Measurements from ENCODE around the gene VPS37B. TPM values are rescaled to one million over a fixed set of nuclear protein-coding genes. Genes with fewer than 3 reads are reported as not detected.

VPS37B gene
- total RNA-seq, 1 experiment from 2014 or later: 104 TPM

GRCh38 chr12:122850695-122851350, 45.1 kb downstream of the VPS37B start:
- DNase-seq: no peak
- no peak for TF ChIP-seq CTCF (IDR thresholded peaks at IDR 0.05; ENCODE audit: unreplicated experiment)
- H3K9me3 Mint-ChIP-seq (ENCODE audit: low read depth, unreplicated experiment): no peaks in the 10 kb centered on the region
- H3K4me3 Mint-ChIP-seq (ENCODE audit: low read depth, unreplicated experiment): no peak overlapping the region
- H3K4me1 Mint-ChIP-seq (ENCODE audit: low read depth, unreplicated experiment): no peaks in the 10 kb centered on the region
- H3K27me3 Mint-ChIP-seq (ENCODE audit: unreplicated experiment): no peaks in the 10 kb centered on the region
- no peak overlapping the region for H3K27ac Mint-ChIP-seq (ENCODE audit: unreplicated experiment)
- H3K36me3 Mint-ChIP-seq (ENCODE audit: insufficient read depth, unreplicated experiment): peaks cover 71% of the 10 kb centered on the region
- BruUV-seq (replicated peaks): no TSS peak
- intact Hi-C loops (cut with micrococcal nuclease; ENCODE audit: unreplicated experiment): no loop called here
- CTCF ChIA-PET: no interaction called here

- TF ChIP-seq CTCF (IDR thresholded peaks at IDR 0.05; ENCODE audit: unreplicated experiment): no peak
- no peak for DNase-seq
- Mint-ChIP-seq H3K27me3 (ENCODE audit: unreplicated experiment) (no peaks in the 10 kb centered on the region), H3K36me3 (ENCODE audit: insufficient read depth, unreplicated experiment) (peaks cover 63% of the 10 kb centered on the region), H3K4me1 (ENCODE audit: low read depth, unreplicated experiment) (no peaks in the 10 kb centered on the region), H3K27ac (ENCODE audit: unreplicated experiment) (peak overlapping the region; percentile 73), H3K9me3 (ENCODE audit: low read depth, unreplicated experiment) (no peaks in the 10 kb centered on the region), H3K4me3 (ENCODE audit: low read depth, unreplicated experiment) (no peak overlapping the region)
- no TSS peak for BruUV-seq (replicated peaks)
- CTCF ChIA-PET: no interaction called here
- intact Hi-C loops (cut with micrococcal nuclease; ENCODE audit: unreplicated experiment): no loop called here
Measured at GRCh38 chr12:122850048-122850445, 45.9 kb downstream of the VPS37B start.

GRCh38 chr12:122849352-122850047, 46.4 kb downstream of the VPS37B start:
- H3K27me3 Mint-ChIP-seq (ENCODE audit: unreplicated experiment): no peaks in the 10 kb centered on the region
- peaks cover 2% of the 10 kb centered on the region for H3K4me1 Mint-ChIP-seq (ENCODE audit: low read depth, unreplicated experiment)
- H3K36me3 Mint-ChIP-seq (ENCODE audit: insufficient read depth, unreplicated experiment): peaks cover 57% of the 10 kb centered on the region
- H3K9me3 Mint-ChIP-seq (ENCODE audit: low read depth, unreplicated experiment): no peaks in the 10 kb centered on the region
- no TSS peak for BruUV-seq (replicated peaks)
- peak overlapping the region; percentile 73 for H3K27ac Mint-ChIP-seq (ENCODE audit: unreplicated experiment)
- no peak for TF ChIP-seq CTCF (IDR thresholded peaks at IDR 0.05; ENCODE audit: unreplicated experiment)
- intact Hi-C loops (cut with micrococcal nuclease; ENCODE audit: unreplicated experiment): no loop called here
- DNase-seq: no peak
- no peak overlapping the region for H3K4me3 Mint-ChIP-seq (ENCODE audit: low read depth, unreplicated experiment)
- CTCF ChIA-PET: no interaction called here

GRCh38 chr12:122848471-122849351, 47.2 kb downstream of the VPS37B start:
- H3K4me3 Mint-ChIP-seq (ENCODE audit: low read depth, unreplicated experiment): no peak overlapping the region
- no peak for TF ChIP-seq CTCF (IDR thresholded peaks at IDR 0.05; ENCODE audit: unreplicated experiment)
- no peak for DNase-seq
- H3K4me1 Mint-ChIP-seq (ENCODE audit: low read depth, unreplicated experiment): peaks cover 8% of the 10 kb centered on the region
- CTCF ChIA-PET: no interaction called here
- no peaks in the 10 kb centered on the region for H3K9me3 Mint-ChIP-seq (ENCODE audit: low read depth, unreplicated experiment)
- intact Hi-C loops (cut with micrococcal nuclease; ENCODE audit: unreplicated experiment): no loop called here
- H3K36me3 Mint-ChIP-seq (ENCODE audit: insufficient read depth, unreplicated experiment): peaks cover 50% of the 10 kb centered on the region
- no peak overlapping the region for H3K27ac Mint-ChIP-seq (ENCODE audit: unreplicated experiment)
- H3K27me3 Mint-ChIP-seq (ENCODE audit: unreplicated experiment): no peaks in the 10 kb centered on the region
- BruUV-seq (replicated peaks): no TSS peak
